GM18505 (cell line): ENCODE results near the gene SLC2A6.

ENCODE experiments used
- ATAC-seq: cut with Tn5 transposase; IDR thresholded peaks from one replicate; pipeline ENCODE4 v1.9.1; 2021; ENCODE audit not compliant: unreplicated experiment
- POLR2A ChIP-seq: IDR thresholded peaks from 4 replicates; pipeline ENCODE4 v1.6.1; 2011; ENCODE audit warnings: borderline replicate concordance; ENCODE audit not compliant: insufficient read depth, insufficient read length; ENCODE audit errors: extremely low read depth

SLC2A6 gene, protein sequence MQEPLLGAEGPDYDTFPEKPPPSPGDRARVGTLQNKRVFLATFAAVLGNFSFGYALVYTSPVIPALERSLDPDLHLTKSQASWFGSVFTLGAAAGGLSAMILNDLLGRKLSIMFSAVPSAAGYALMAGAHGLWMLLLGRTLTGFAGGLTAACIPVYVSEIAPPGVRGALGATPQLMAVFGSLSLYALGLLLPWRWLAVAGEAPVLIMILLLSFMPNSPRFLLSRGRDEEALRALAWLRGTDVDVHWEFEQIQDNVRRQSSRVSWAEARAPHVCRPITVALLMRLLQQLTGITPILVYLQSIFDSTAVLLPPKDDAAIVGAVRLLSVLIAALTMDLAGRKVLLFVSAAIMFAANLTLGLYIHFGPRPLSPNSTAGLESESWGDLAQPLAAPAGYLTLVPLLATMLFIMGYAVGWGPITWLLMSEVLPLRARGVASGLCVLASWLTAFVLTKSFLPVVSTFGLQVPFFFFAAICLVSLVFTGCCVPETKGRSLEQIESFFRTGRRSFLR

DNA sequence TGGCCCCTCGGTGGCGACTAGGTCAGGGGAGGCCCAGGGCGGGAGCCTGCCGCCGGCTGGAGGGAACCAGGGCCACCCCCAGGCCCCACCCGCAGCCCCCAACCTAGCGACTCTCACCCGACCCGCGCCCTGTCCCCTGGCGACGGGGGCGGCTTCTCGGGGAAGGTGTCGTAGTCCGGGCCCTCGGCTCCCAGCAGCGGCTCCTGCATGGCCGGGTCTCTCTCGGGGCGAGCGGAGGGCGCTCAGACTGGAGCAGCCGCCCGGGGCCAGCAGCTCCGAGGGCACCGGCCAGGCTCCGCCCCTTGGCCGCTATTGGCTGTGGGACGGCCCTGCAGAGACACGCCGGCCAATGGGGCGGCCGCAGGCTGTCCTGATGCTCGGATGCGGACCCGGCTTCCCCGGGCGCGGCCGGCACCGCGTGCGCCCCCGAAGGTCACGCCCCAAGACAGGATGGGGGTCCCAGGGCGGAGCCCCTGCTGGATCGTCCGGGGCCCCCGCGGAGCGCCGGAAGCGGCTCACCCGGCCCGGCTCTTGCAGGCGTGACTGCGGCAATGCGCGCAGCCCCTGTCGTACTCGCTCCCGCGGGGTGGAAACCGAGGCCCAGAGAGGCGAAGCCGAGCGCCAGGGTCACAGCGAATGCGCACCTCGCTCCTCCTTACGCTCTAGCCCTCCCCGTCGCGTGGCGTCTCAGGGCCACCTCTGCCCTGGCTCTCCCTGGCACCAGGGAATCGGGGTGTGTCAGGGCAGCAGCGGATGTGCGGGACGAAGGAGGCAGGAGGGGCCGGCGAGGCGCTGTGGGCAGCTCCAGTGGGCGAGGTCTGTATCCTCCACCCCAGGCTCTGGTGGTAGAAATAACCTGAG lies at the start of gene SLC2A6:
SLC2A6 (minus strand) TSS at position 249 of the 861 bp plus-strand sequence; CDS start at position 209, 40 bp downstream.
- TF ChIP-seq POLR2A = peak; percentile 89
- ATAC-seq = peak; percentile 80

- no peak for ATAC-seq
- no peak for TF ChIP-seq POLR2A
These were observed 49.3 kb upstream of the SLC2A6 start for GRCh38 chr9:133528001-133528875.

- ATAC-seq = no peak
- TF ChIP-seq POLR2A = no peak
These were observed 48.6 kb upstream of the SLC2A6 start for GRCh38 chr9:133527444-133527920.

DNA sequence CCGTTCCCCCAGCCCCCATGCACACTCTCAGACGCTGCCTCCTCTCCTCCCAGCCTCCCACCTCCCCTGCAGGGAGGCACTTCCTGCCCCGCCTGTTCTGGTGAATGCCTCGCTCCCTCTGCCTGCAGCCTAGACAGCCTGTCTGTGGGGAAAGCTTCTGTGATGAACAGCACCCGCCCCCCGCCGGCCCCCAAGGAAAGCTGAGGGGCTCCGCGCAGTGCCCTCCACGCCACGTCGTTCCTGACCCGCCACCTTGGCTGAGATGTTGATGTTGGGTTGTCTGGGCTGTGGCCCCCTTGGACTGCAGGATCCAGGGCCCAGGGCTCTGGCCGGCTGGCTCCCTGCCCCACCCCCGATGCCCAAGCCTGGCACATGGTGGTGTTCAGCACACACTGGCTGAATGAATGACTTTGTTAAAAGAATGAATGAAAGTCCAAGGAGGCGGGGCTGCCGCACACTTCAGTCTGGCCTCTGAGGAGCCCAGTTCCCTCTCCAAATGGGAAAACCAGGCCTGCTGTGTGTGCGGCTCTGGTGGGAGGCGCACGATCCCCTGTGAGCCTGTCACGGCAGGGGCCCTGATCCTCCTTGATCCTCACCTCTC lies 47.9 kb upstream of the SLC2A6 start:
- no peak for ATAC-seq
- TF ChIP-seq POLR2A = no peak

- ATAC-seq = no peak
- no peak for TF ChIP-seq POLR2A
These were observed 46.8 kb upstream of the SLC2A6 start for GRCh38 chr9:133525677-133526076.

DNA sequence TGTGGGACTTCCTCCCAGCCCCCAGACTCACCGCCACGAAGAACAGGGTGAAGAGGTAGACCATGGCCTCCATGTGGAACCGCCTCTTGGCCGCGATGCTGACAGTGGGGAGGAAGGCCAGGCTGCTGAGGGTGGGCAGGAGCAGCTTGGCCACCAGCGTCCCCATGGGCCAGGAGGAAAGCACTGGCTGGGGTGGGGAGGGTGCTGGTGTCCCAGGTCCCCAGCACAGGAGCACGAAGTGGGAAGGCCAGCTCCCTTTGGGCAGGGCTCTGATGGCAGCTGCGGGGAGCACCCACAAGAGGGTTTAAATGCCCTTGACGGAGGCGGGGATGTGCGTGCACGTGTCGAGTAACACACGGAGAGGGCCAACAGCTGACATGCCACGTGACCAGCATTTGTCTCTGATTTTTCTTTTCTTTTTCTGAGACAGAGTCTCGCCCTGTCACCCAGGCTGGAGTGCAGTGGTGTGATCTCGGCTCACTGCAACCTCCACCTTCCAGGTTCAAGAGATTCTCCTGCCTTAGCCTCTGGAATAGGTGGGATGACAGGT lies 45.9 kb upstream of the SLC2A6 start, which contains the start of gene MYMK:
MYMK (minus strand) TSS at position 281 of the 550 bp plus-strand sequence; CDS start at position 166, 115 bp downstream.
- no peak for TF ChIP-seq POLR2A
- ATAC-seq = no peak

DNA sequence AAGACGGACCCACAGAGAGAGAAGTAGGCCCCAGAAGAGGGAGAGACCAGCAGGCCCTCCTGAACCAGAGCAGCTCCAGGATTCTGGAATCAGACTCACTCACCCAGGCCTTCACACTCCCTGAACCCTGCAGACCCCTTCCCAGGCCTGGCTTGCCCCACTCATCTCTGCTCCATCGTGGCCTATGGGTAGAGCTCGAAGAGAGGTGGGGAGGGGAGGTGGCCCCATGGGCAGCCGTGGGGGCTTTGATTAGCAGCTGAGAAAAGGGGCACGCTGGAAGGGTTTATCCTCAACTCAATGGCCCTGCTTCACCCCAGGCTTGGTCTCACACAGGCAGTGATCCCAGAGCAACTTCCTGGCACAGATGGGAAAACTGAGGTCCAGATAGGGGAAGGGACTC lies 45.2 kb upstream of the SLC2A6 start:
- ATAC-seq = no peak
- TF ChIP-seq POLR2A = no peak

DNA sequence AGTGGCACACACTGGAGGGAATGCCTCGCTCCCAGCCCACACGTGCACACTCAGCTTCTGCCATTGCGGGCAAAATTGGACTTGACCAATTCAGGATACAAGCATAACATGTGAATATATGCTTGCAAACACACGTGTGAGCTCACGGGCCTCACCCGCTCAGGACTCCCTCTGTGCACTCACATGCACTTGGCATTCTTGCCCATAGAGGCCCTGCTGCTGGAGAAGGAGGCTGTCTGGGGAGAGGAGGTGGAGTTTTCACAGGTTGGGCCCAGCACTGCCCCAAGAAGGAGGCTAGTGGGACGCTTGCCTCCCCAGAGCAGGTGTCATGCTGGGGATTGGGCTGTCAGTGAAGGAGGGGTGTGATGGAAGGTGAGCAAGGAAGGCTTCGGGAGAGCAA lies 44.2 kb upstream of the SLC2A6 start:
- TF ChIP-seq POLR2A = no peak
- no peak for ATAC-seq

GRCh38 chr9:133522073-133522910 lies 43.4 kb upstream of the SLC2A6 start:
- no peak for TF ChIP-seq POLR2A
- no peak for ATAC-seq

DNA sequence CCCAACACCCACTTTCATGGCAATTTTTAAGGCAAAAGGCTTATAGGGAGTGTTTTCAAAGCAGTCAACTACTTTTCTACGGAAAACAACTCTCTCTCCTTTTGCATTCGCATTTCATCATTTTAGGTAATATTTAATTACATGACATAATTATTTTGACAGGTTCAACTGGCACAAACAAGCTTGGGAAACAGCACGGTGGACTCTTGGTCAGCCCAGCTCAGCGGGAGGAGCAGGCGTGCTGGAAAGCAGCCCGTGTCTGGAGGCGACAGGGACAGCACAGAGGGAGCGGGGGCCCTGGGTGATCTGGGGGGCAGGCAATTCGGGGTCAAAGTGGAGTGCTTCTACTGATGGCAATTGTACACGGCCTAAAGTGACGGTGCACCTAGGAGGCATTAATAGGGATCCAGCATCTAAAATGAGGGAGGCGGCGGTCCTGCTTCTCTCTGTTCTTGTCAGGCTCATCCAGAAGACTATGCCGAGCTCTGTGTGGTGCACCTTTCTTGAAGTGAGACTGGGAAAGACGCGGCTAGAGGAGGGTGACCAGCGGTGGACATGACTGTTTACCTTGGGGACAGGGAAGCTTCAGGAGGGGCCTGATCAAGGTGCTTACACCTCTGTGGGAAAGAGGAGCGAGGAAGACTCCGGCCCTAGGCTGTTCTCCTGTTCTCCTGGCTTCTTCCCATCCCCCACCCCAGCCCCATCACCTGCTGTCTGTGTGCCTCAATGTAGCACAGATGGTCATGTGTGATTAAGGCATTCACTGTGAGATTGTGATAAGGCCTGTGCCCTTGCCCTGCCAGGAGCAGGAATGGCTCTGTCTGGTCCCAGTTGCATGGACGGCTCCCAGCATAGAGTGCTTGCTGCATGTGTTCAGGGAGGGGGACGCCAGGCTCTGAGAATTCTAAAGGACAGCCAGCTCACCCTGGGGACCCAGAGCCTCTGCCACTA lies 42.5 kb upstream of the SLC2A6 start:
- no peak for ATAC-seq
- no peak for TF ChIP-seq POLR2A
